GM13977 (cell line): ENCODE results near the gene CD300H.
A peak's percentile ranks its signal among the peaks of the same experiment; 100 is the strongest.
"Not testable (repeated sequence)": the region's sequence is repeated elsewhere in the genome, so short reads cannot be mapped to it uniquely, and the experiment has no call there.

Source experiments
- DNase-seq: peaks from one replicate; pipeline ENCODE4 v3.0.0; 2012; ENCODE audit warnings: low spot score
- CTCF ChIP-seq: IDR thresholded peaks from 2 replicates; pipeline ENCODE4 v1.5.1; 2012; ENCODE audit warnings: mild to moderate bottlenecking, control low read depth; ENCODE audit not compliant: insufficient read depth; ENCODE audit errors: extremely low read depth, missing control alignments
- in situ Hi-C: fragments of 300-500 bp; cut with MboI; formaldehyde crosslinking; loops from one replicate; pipeline ENCODE4 v1.12.0; 2022; ENCODE audit warnings: low sequenced_read_pairs, low pct_unique_long_range_greater_than_20kb, mixed read lengths, inconsistent platforms; ENCODE audit not compliant: unreplicated experiment

Gene CD300H

GRCh38 chr17:74520016-74520434 is 47.3 kb downstream of the CD300H start:
- in situ Hi-C loops: no loop called here
- peak; percentile 10 for DNase-seq
- TF ChIP-seq CTCF: no peak

- in situ Hi-C loops, DNase-seq: not testable (repeated sequence)
Observed at GRCh38 chr17:74518413-74518981, 48.8 kb downstream of the CD300H start.

GRCh38 chr17:74516561-74517328 is 50.6 kb downstream of the CD300H start:
- DNase-seq: no peak
- in situ Hi-C loops: no loop called here
- no peak for TF ChIP-seq CTCF

GRCh38 chr17:74515941-74516340 is 51.4 kb downstream of the CD300H start:
- in situ Hi-C loops: no loop called here
- no peak for DNase-seq
- no peak for TF ChIP-seq CTCF

GRCh38 chr17:74514632-74515334 is 52.5 kb downstream of the CD300H start:
- TF ChIP-seq CTCF: no peak
- DNase-seq: peak; percentile 5
- in situ Hi-C loops: no loop called here

- DNase-seq: no peak
- no peak for TF ChIP-seq CTCF
- in situ Hi-C loops: no loop called here
Observed at GRCh38 chr17:74513987-74514631, 53.2 kb downstream of the CD300H start.
